ENCODE data around the gene ZFAND3. TPM values are rescaled to one million over a fixed set of nuclear protein-coding genes. Genes with fewer than 3 reads are reported as not detected.
"Not testable (repeated sequence)": the region's sequence is repeated elsewhere in the genome, so short reads cannot be mapped to it uniquely, and the experiment has no call there.

The ZFAND3 gene
- total RNA-seq, 1 donor from 2014 or later, result 18.7 TPM

DNA sequence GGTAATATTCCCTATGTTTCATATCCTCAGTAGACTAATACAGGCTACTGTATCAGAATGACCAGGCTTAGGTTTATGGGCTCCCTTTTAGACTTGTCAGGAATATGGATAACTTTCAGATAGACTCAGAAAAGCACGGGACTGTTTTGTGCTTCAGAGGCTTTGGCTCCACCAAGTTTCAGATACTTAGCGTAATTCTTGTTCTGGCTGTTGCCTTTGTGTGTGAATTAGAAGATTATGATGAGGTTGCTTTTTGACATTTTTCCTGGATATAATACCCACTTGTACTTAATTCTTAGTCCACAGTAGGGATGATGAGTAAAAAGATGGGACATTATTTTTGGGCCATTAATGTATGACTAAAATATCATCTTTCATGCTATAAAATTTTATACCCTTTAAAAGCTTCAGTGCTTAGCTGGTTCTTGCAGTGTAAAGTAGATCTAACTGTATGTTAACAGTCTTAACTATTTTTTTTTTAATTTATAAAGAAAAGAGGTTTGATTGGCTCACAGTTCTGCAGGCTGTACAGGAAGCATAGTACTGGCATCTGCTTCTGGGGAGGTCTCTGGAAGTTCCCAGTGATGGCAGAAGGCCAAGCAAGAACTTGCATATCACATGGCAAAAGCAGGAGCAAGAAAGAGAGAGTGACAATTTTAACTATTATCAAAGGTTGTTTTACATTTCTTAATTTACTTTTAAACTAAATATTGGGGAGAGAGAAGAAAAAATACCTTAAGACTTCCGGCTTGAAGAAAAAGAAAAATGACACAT is 120.7 kb downstream of the ZFAND3 start:
- DNase-seq (ENCODE audit: low read depth), result no peak
- TF ChIP-seq, protein P1, sequence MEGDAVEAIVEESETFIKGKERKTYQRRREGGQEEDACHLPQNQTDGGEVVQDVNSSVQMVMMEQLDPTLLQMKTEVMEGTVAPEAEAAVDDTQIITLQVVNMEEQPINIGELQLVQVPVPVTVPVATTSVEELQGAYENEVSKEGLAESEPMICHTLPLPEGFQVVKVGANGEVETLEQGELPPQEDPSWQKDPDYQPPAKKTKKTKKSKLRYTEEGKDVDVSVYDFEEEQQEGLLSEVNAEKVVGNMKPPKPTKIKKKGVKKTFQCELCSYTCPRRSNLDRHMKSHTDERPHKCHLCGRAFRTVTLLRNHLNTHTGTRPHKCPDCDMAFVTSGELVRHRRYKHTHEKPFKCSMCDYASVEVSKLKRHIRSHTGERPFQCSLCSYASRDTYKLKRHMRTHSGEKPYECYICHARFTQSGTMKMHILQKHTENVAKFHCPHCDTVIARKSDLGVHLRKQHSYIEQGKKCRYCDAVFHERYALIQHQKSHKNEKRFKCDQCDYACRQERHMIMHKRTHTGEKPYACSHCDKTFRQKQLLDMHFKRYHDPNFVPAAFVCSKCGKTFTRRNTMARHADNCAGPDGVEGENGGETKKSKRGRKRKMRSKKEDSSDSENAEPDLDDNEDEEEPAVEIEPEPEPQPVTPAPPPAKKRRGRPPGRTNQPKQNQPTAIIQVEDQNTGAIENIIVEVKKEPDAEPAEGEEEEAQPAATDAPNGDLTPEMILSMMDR (conservative IDR thresholded peaks at IDR 0.05; ENCODE audit: low read depth, low read length), result no peak

DNA sequence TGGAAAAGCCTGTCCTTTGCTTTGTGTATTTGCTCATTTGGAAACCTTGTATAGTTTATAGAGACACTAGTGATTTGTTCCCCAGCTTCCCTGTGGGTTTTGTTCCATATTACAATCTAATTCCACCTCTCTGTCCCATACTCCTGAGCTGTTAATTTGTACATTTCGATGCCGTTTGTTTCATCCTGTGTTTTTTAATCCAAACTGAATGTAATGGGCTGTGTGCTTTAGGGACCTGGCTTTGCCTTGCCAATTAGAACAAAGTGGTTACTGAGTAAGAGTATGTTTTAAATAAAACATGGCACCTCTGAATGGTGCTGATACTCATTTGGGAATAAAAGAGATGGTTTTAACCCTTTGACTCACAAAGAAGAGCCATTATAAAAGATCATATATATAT is 122.3 kb downstream of the ZFAND3 start:
- H3K4me3 ChIP-seq (ENCODE audit: low read depth, low read length), result no peak overlapping the region
- no peak for DNase-seq (ENCODE audit: low read depth)
- TF ChIP-seq, protein P1 (conservative IDR thresholded peaks at IDR 0.05; ENCODE audit: low read depth, low read length), result no peak

More for the DNA sequence above, 120.7 kb downstream of the ZFAND3 start:
- H3K4me3 ChIP-seq (ENCODE audit: low read depth, low read length), result no peak overlapping the region

DNA sequence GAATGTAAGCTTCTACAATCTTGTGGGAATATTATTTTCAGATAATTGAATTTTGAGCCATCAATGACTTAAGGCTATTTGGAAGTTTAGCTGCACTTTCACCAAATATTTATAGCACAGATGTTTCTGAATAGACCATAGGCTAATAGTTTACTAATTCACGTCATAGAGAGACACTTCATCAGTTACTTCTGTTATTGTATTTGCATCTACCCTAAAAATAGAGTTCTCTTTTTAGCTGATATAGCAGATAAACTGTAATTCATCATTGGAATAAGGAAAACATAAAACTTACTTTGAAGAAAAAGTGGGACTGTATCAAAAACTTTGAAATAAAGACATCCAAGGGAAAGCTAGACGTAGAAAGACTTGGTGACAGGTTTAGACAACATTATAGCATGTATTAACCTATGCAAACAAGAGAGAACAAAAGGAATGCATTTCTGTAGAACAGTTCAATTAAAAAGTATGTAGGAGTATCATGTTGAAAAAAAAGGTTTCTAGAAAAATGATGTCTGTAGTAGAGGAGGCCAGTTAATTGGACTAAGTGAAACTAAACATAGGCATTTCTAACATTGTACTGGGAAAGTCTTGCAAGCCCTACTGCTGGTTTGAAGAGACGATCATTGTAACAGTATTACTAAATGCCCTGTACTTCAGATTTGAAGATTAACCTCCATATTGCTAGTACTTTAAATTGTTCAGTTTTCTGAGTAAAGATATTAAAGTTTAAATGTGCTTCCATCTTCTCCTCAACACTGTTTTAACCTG is 123.3 kb downstream of the ZFAND3 start:
- TF ChIP-seq, protein P1 (conservative IDR thresholded peaks at IDR 0.05; ENCODE audit: low read depth, low read length), result no peak
- no peak for DNase-seq (ENCODE audit: low read depth)

DNA sequence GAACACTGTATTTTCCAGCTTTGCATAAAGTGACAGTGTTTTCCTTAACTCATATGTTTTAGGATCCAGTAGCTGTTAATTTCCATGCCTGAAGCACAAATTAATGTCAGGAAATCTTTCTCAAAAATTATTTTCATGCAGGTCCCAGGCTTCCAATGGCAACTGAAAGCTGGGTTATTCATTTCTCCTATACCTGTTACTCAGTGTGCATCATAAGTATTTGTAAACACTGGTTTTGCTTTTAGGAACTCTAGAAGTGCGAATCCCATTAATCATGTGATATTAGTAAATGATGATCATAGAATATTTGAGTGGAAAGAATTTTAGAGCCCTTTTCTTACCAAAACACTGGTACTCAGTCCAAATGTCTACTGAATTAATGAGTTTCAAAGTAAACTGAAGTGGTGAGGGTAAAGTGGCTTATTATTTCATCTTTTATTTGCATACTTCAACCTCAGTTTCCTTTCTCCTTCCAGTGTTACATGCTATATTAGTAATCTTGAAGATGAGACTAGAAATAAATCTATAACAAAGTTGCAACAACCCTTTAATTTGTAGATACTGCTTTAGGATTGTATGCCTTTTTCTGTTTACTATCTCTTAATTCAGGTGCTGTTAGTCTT is 124.0 kb downstream of the ZFAND3 start:
- no peak for DNase-seq (ENCODE audit: low read depth)
- TF ChIP-seq, protein P1 (conservative IDR thresholded peaks at IDR 0.05; ENCODE audit: low read depth, low read length), result no peak
- no peak overlapping the region for H3K4me3 ChIP-seq (ENCODE audit: low read depth, low read length)

More for the DNA sequence above, 123.3 kb downstream of the ZFAND3 start:
- no peak overlapping the region for H3K4me3 ChIP-seq (ENCODE audit: low read depth, low read length)

DNA sequence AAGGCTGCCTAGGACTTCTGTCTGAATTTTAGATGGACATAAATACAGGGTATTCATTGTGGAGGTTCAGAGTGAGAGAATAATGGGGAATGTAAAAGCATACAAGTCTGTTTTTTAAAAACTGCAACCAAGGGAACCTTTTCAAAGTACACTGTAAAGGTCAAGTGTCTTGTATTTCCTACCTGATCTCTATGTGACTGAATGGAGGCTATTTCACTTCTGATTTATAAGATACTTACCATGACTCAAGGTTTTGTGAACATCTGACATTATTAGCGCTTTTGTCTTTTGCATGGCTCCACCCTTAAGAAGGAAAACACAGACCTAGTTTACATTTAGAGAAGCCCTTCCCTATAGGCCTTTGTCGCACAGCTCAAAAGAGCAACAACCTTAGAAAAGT is 126.5 kb downstream of the ZFAND3 start:
- TF ChIP-seq, protein P1 (conservative IDR thresholded peaks at IDR 0.05; ENCODE audit: low read depth, low read length), result no peak
- no peak overlapping the region for H3K4me3 ChIP-seq (ENCODE audit: low read depth, low read length)

DNA sequence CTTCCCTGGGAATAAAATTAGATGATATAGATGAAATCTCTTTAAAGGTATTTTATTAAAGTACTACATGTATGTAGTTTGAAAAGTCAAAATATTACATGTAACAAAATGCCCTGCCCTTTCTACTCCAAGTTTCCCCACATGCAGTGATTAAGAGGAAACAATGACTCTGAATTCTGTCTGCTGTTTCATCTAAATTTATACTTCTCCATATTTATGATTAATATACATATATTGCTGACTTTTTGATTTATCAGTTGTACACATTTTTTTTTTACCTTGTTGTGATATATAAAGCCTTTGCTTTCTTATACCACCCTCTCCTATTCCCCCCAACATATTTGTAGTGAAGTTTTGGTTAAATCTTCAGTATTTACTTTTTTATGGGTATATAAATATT is 127.9 kb downstream of the ZFAND3 start:
- no peak overlapping the region for H3K4me3 ChIP-seq (ENCODE audit: low read depth, low read length)
- DNase-seq (ENCODE audit: low read depth), result no peak
- TF ChIP-seq, protein P1 (conservative IDR thresholded peaks at IDR 0.05; ENCODE audit: low read depth, low read length), result no peak

More for the DNA sequence above, 126.5 kb downstream of the ZFAND3 start:
- no peak for DNase-seq (ENCODE audit: low read depth)

DNA sequence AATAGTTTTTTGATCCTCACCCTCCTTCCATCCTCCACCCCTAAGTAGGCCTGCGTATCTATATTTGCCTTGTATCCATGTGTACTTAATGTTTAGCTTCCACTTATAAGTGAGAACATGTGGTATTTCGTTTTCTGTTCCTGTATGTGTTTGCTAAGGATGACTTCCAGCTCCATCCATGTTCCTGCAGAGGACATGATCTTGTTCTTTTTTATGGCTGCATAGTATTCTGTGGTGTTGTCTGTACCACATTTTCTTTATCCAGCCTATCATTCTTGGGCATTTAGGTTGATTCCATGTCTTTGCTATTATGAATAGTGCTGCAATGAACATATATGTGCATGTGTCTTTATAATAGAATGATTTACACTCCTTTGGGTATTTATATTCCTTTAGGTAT is 129.1 kb downstream of the ZFAND3 start:
- not testable (repeated sequence) for H3K4me3 ChIP-seq (ENCODE audit: low read depth, low read length); DNase-seq (ENCODE audit: low read depth)

Data from epithelial cell of proximal tubule (primary cell).